Hair follicular keratinocyte (primary cell): ENCODE measurements around the gene PISD. TPM values are rescaled to one million over a fixed set of nuclear protein-coding genes. Genes with fewer than 3 reads are reported as not detected.

Experiments
- total RNA-seq: library from RNA; depleted of rRNA; stranded (reverse); fragments of >200 nt; gene quantifications from 2 replicates; pipeline ENCODE4 v1.2.3, GENCODE V29; 2015

The PISD gene
- 33.8 and 38.8 TPM in 2 replicates for total RNA-seq

DNA sequence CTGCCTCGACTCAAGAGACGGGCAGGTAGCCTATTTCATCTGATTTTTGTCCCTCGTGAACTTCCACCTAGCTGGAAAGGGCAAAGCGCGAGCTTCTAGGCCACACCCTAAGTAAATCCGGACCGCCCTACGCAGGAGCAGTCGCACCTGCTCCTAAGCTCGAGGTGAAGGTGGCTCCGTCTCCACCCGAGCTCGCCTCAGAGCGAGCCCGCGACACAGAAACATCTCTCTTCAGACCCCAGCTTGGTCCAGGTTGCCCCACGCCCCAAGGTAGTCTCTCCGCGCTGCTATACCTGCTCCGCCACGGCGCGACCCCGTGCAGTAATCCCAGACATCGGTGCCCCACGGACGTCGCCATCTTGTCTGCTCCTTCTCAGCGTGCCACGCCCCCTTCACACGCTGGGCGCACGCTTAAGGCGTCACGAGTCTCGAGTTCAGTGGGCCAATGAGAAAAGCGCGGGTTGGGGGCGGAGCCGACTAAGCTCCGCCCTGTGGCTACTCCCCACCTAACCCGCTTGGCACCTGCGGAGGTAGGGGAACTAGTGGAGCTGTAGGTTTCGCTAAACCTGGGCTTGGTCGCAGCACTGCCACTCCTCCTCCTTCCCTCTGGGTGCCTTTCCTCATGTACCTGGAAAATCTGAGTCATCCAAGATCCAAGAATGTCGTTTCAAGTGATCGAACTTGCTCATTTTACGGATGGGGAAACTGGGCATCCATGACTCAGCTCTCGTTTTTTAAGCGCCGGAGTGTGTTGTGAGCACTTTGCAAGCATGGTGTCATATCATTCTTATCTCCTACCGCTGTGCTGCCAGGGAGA is at the start of gene PISD:
PISD (minus strand) TSS at position 365 of the 817 bp plus-strand sequence; CDS start at position 358, 7 bp downstream.

Other genes starting within 250 kb of the PISD start
- 5.2 and 6.5 TPM in 2 replicates for gene EIF4ENIF1, start 172.4 kb downstream of the PISD start, total RNA-seq
- 9.7 and 15.5 TPM in 2 replicates for gene SFI1, start 165.7 kb downstream of the PISD start, total RNA-seq
- 11.1 and 13.3 TPM in 2 replicates for gene PRR14L, start 87.9 kb upstream of the PISD start, total RNA-seq
- 9.2 and 15.5 TPM in 2 replicates for gene DEPDC5, start 91.8 kb upstream of the PISD start, total RNA-seq